Hepatocyte (in vitro differentiated cells): ENCODE measurements around the gene HTT. TPM values are rescaled to one million over a fixed set of nuclear protein-coding genes. Genes with fewer than 3 reads are reported as not detected.

Experiments used
- DNase-seq: peaks from one replicate; pipeline ENCODE4 v3.0.0-alpha.2; 2016; ENCODE audit warnings: low spot score
- H2AFZ ChIP-seq: fragments of 200-600 bp; sonication (generic); 2 replicates; pipeline ENCODE4 v1.6.0; 2016; ENCODE audit warnings: antibody characterized with exemption, mild to moderate bottlenecking
- H3K27ac ChIP-seq: fragments of 200-600 bp; sonication (generic); 2 replicates; pipeline ENCODE4 v1.5.1; 2016; ENCODE audit warnings: mild to moderate bottlenecking
- H3K27me3 ChIP-seq: fragments of 200-600 bp; sonication (generic); 2 replicates; pipeline ENCODE4 v1.6.1; 2016
- H3K36me3 ChIP-seq: fragments of 200-600 bp; sonication (generic); replicated peaks from 2 replicates; pipeline ENCODE4 v1.5.1; 2016; ENCODE audit warnings: low read depth; ENCODE audit not compliant: insufficient read depth
- H3K4me1 ChIP-seq: fragments of 200-600 bp; sonication (generic); 2 replicates; pipeline ENCODE4 v1.5.1; 2016; ENCODE audit warnings: mild to moderate bottlenecking, moderate library complexity; ENCODE audit not compliant: insufficient read depth
- H3K4me2 ChIP-seq: fragments of 200-600 bp; sonication (generic); 2 replicates; pipeline ENCODE4 v1.6.0; 2016
- H3K4me3 ChIP-seq: fragments of 200-600 bp; sonication (generic); 2 replicates; pipeline ENCODE4 v1.5.1; 2016; ENCODE audit warnings: mild to moderate bottlenecking
- H3K79me2 ChIP-seq: fragments of 200-600 bp; sonication (generic); 2 replicates; pipeline ENCODE4 v1.6.0; 2017; ENCODE audit warnings: mild to moderate bottlenecking
- H3K9me2 ChIP-seq: fragments of 200-600 bp; sonication (generic); replicated peaks from 2 replicates; pipeline ENCODE4 v1.6.0; 2017; ENCODE audit warnings: mild to moderate bottlenecking; ENCODE audit not compliant: insufficient read depth
- H3K9me3 ChIP-seq: fragments of 200-600 bp; sonication (generic); 2 replicates; pipeline ENCODE4 v1.5.1; 2016; ENCODE audit warnings: low read depth, mild to moderate bottlenecking
- H4K20me1 ChIP-seq: fragments of 200-600 bp; sonication (generic); 2 replicates; pipeline ENCODE4 v1.6.0; 2016; ENCODE audit warnings: mild to moderate bottlenecking; ENCODE audit not compliant: insufficient read depth, poor library complexity, severe bottlenecking
- CTCF ChIP-seq: fragments of 200-600 bp; sonication (generic); IDR thresholded peaks from 2 replicates; pipeline ENCODE4 v1.5.1; 2016; ENCODE audit warnings: antibody characterized with exemption, mild to moderate bottlenecking; ENCODE audit not compliant: poor library complexity
- EZH2 ChIP-seq: fragments of 200-600 bp; sonication (generic); IDR thresholded peaks from 2 replicates; pipeline ENCODE4 v1.6.1; 2016; ENCODE audit warnings: antibody characterized with exemption, mild to moderate bottlenecking, borderline replicate concordance
- EZH2phosphoT487 ChIP-seq: fragments of 200-600 bp; sonication (generic); IDR thresholded peaks from one replicate; pipeline ENCODE4 v1.6.1; 2018; ENCODE audit warnings: antibody characterized with exemption, mild to moderate bottlenecking, low read depth, moderate library complexity; ENCODE audit not compliant: unreplicated experiment, severe bottlenecking
- WGBS: methylation state at CpG from one replicate; pipeline ENCODE4 v1.1.6; 2016; ENCODE audit warnings: low lambda C conversion rate; ENCODE audit errors: missing lambda C conversion rate; 5-methylcytosine and 5-hydroxymethylcytosine counted together
- polyA plus RNA-seq: library from polyadenylated mRNA; unstranded; fragments of >200 nt; fragmentation: Nextera tagmentation; extraction: Ambion mirVana; gene quantifications from 2 replicates; pipeline ENCODE4 v1.2.1, GENCODE V29; 2016
- total RNA-seq: library from RNA; depleted of rRNA; stranded (reverse); fragments of >200 nt; gene quantifications from 2 replicates; pipeline ENCODE4 v1.2.3, GENCODE V29; 2014

The HTT gene
- total and polyA plus RNA-seq, 2 experiments from 2014 or later, result 12.4 to 33.9 TPM

GRCh38 chr4:3029464-3029863 lies 45.0 kb upstream of the HTT start:
- H3K79me2 ChIP-seq, result no peaks in the 10 kb centered on the region
- no peaks in the 10 kb centered on the region for H3K36me3 ChIP-seq
- H3K4me3 ChIP-seq, result no peak overlapping the region
- no peak overlapping the region for H2AFZ ChIP-seq
- no peaks in the 10 kb centered on the region for H3K4me1 ChIP-seq
- H3K27me3 ChIP-seq, result no peaks in the 10 kb centered on the region
- no peaks in the 10 kb centered on the region for H3K9me3 ChIP-seq
- WGBS, result 93% methylated on average over 9 of the region's 9 CpGs
- H3K9me2 ChIP-seq, result no peaks in the 10 kb centered on the region
- no peaks in the 10 kb centered on the region for H4K20me1 ChIP-seq
- H3K4me2 ChIP-seq, result no peak overlapping the region
- DNase-seq, result no peak
- TF ChIP-seq EZH2, result no peak
- TF ChIP-seq EZH2phosphoT487, result no peak
- no peak for TF ChIP-seq CTCF
- H3K27ac ChIP-seq, result no peak overlapping the region

- H3K36me3 ChIP-seq, result no peaks in the 10 kb centered on the region
- no peak overlapping the region for H3K4me2 ChIP-seq
- H3K27ac ChIP-seq, result no peak overlapping the region
- H3K4me3 ChIP-seq, result no peak overlapping the region
- no peaks in the 10 kb centered on the region for H3K9me2 ChIP-seq
- no peaks in the 10 kb centered on the region for H4K20me1 ChIP-seq
- DNase-seq, result no peak
- TF ChIP-seq EZH2 (no peak), CTCF (no peak), EZH2phosphoT487 (no peak)
- H3K79me2 ChIP-seq, result no peaks in the 10 kb centered on the region
- no peak overlapping the region for H2AFZ ChIP-seq
- no peaks in the 10 kb centered on the region for H3K27me3 ChIP-seq
- no peaks in the 10 kb centered on the region for H3K4me1 ChIP-seq
- WGBS, result 90% methylated on average over 18 of the region's 18 CpGs
- H3K9me3 ChIP-seq, result no peaks in the 10 kb centered on the region
These were observed 43.7 kb upstream of the HTT start for GRCh38 chr4:3030566-3031356.

- Histone ChIP-seq H3K4me2 (no peak overlapping the region), H3K4me3 (no peak overlapping the region), H3K9me3 (no peaks in the 10 kb centered on the region), H3K27ac (no peak overlapping the region), H3K27me3 (no peaks in the 10 kb centered on the region), H3K79me2 (no peaks in the 10 kb centered on the region), H3K36me3 (no peaks in the 10 kb centered on the region), H3K4me1 (no peaks in the 10 kb centered on the region), H2AFZ (no peak overlapping the region), H3K9me2 (no peaks in the 10 kb centered on the region), H4K20me1 (no peaks in the 10 kb centered on the region)
- DNase-seq, result no peak
- 86% methylated on average over 12 of the region's 12 CpGs for WGBS
- TF ChIP-seq CTCF, result no peak
- no peak for TF ChIP-seq EZH2phosphoT487
- no peak for TF ChIP-seq EZH2
These were observed 43.0 kb upstream of the HTT start for GRCh38 chr4:3031357-3032082.
